ENCODE data around the gene UBALD2. TPM values are rescaled to one million over a fixed set of nuclear protein-coding genes. Genes with fewer than 3 reads are reported as not detected.
A peak's percentile ranks its signal among the peaks of the same experiment; 100 is the strongest.

Gene UBALD2
- total and polyA plus RNA-seq, 2 of the 13 experiments (the other 11 are each of a cell fraction or from before 2014, with no cell fraction given) = 3.3 to 89.7 TPM

DNA sequence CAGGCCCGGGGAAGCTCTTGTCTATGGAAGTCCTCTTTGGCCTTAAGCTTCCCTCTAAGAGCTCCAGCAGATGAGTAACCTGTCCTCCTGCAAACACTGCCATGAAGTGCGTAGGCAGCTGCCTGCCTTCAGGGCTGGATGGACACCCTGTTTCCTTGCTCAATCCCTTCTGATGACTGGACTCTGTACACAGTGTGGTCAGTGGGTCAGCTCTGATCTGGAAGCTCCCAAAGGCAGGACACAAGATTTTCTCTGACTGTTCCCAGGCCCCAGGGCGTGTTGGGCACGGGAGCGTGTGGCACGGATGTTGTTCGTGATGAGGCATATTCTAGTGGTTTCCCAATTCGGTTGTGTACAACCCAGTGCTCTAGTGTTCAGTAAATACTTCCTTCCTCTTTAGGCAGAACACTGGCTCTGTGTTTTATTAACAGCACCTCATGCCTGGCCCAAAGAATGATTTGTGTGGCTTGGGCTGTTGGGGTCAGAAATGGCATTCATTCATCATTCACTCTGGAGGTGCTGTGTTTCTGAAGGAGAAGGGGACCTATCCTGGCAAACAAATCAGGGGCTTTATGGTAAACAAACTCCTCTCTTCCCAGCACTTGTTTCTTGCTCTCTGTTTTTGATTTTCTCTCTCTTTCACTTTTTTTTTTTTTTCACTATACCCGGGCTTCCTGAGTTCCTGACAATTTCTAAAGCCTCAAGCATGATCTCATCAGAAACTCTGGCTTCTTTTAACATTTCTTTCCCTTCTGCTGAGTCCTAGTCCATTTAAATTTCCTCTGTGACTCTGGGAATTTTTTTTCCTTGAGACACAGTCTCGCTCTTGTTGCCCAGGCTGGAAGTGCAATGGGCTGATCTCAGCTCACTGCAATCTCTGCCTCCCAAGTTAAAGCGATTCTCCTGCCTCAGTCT is 12.9 kb upstream of the UBALD2 start (continued):
- TF ChIP-seq, protein P1, sequence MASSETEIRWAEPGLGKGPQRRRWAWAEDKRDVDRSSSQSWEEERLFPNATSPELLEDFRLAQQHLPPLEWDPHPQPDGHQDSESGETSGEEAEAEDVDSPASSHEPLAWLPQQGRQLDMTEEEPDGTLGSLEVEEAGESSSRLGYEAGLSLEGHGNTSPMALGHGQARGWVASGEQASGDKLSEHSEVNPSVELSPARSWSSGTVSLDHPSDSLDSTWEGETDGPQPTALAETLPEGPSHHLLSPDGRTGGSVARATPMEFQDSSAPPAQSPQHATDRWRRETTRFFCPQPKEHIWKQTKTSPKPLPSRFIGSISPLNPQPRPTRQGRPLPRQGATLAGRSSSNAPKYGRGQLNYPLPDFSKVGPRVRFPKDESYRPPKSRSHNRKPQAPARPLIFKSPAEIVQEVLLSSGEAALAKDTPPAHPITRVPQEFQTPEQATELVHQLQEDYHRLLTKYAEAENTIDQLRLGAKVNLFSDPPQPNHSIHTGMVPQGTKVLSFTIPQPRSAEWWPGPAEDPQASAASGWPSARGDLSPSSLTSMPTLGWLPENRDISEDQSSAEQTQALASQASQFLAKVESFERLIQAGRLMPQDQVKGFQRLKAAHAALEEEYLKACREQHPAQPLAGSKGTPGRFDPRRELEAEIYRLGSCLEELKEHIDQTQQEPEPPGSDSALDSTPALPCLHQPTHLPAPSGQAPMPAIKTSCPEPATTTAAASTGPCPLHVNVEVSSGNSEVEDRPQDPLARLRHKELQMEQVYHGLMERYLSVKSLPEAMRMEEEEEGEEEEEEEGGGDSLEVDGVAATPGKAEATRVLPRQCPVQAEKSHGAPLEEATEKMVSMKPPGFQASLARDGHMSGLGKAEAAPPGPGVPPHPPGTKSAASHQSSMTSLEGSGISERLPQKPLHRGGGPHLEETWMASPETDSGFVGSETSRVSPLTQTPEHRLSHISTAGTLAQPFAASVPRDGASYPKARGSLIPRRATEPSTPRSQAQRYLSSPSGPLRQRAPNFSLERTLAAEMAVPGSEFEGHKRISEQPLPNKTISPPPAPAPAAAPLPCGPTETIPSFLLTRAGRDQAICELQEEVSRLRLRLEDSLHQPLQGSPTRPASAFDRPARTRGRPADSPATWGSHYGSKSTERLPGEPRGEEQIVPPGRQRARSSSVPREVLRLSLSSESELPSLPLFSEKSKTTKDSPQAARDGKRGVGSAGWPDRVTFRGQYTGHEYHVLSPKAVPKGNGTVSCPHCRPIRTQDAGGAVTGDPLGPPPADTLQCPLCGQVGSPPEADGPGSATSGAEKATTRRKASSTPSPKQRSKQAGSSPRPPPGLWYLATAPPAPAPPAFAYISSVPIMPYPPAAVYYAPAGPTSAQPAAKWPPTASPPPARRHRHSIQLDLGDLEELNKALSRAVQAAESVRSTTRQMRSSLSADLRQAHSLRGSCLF (CRISPR knock-in tag; IDR thresholded peaks at IDR 0.05; ENCODE audit: borderline replicate concordance) = no peak
- TF ChIP-seq RXRB (CRISPR knock-in tag; IDR thresholded peaks at IDR 0.05; ENCODE audit: borderline replicate concordance) (peak; percentile 77; the same call in 1 of the 2 replicates), ZFP1 (CRISPR knock-in tag; IDR thresholded peaks at IDR 0.05) (peak; percentile 57), ZNF235 (CRISPR knock-in tag; IDR thresholded peaks at IDR 0.05; ENCODE audit: borderline replicate concordance) (no peak), DRAP1 (CRISPR knock-in tag; IDR thresholded peaks at IDR 0.05) (peak; percentile 69), GABPA (IDR thresholded peaks at IDR 0.05; ENCODE audit: low read depth, low read length) (no peak), GABPA (CRISPR knock-in tag; IDR thresholded peaks at IDR 0.05; ENCODE audit: low read depth) (peak; percentile 32; the same call in 1 of the 2 replicates), ZFX (CRISPR knock-in tag; IDR thresholded peaks at IDR 0.05; ENCODE audit: low read depth) (peak; percentile 75), YEATS4 (CRISPR knock-in tag; IDR thresholded peaks at IDR 0.05; ENCODE audit: borderline replicate concordance) (peak; percentile 74; the same call in 1 of the 2 replicates), SAFB2 (CRISPR knock-in tag; IDR thresholded peaks at IDR 0.05; ENCODE audit: borderline replicate concordance, low read depth) (peak; percentile 86; the same call in 1 of the 2 replicates), TAF1 (CRISPR knock-in tag; IDR thresholded peaks at IDR 0.05) (0 out of 2 replicates have a peak, but pooled peaks have one; percentile 31), GABPB1 (CRISPR knock-in tag; IDR thresholded peaks at IDR 0.05) (peak; percentile 41), ZNF350 (CRISPR knock-in tag; IDR thresholded peaks at IDR 0.05; ENCODE audit: borderline replicate concordance, low read depth) (peak; percentile 79; the same call in 1 of the 2 replicates), ZNF589 (CRISPR knock-in tag; conservative IDR thresholded peaks at IDR 0.05) (peak; percentile 73; the same call in 1 of the 2 replicates), TBX2 (CRISPR knock-in tag; IDR thresholded peaks at IDR 0.05; ENCODE audit: borderline replicate concordance) (peak; percentile 82; the same call in 1 of the 2 replicates), ZNF766 (CRISPR knock-in tag; IDR thresholded peaks at IDR 0.05; ENCODE audit: borderline replicate concordance) (peak; percentile 85; the same call in 1 of the 2 replicates), ZFY (CRISPR knock-in tag; IDR thresholded peaks at IDR 0.05) (peak; percentile 59), MTF2 (CRISPR knock-in tag; IDR thresholded peaks at IDR 0.05; ENCODE audit: borderline replicate concordance) (peak; percentile 47; the same call in 1 of the 2 replicates)
- TF ChIP-seq, protein P2, sequence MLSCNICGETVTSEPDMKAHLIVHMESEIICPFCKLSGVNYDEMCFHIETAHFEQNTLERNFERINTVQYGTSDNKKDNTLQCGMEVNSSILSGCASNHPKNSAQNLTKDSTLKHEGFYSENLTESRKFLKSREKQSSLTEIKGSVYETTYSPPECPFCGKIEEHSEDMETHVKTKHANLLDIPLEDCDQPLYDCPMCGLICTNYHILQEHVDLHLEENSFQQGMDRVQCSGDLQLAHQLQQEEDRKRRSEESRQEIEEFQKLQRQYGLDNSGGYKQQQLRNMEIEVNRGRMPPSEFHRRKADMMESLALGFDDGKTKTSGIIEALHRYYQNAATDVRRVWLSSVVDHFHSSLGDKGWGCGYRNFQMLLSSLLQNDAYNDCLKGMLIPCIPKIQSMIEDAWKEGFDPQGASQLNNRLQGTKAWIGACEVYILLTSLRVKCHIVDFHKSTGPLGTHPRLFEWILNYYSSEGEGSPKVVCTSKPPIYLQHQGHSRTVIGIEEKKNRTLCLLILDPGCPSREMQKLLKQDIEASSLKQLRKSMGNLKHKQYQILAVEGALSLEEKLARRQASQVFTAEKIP (CRISPR knock-in tag; IDR thresholded peaks at IDR 0.05; ENCODE audit: borderline replicate concordance) = no peak
- TF ChIP-seq, protein P3, sequence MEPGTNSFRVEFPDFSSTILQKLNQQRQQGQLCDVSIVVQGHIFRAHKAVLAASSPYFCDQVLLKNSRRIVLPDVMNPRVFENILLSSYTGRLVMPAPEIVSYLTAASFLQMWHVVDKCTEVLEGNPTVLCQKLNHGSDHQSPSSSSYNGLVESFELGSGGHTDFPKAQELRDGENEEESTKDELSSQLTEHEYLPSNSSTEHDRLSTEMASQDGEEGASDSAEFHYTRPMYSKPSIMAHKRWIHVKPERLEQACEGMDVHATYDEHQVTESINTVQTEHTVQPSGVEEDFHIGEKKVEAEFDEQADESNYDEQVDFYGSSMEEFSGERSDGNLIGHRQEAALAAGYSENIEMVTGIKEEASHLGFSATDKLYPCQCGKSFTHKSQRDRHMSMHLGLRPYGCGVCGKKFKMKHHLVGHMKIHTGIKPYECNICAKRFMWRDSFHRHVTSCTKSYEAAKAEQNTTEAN (CRISPR knock-in tag; conservative IDR thresholded peaks at IDR 0.05) = peak; percentile 99

All from HepG2 (cell line).